Mammary epithelial cell (primary cell): Measurements from ENCODE around the gene LHFPL2.

Experiments
- EZH2 ChIP-seq: IDR thresholded peaks from 2 replicates; pipeline ENCODE4 v1.6.1; 2012; ENCODE audit warnings: low read length, inconsistent platforms, borderline replicate concordance
- TF ChIP-seq, protein P1 (sequence below), 2 donors: IDR thresholded peaks in 1 of 2; conservative IDR thresholded peaks in 1 of 2; 2 replicates each; pipeline ENCODE4 v1.5.1; 2011 to 2012; ENCODE audit warnings: inconsistent platforms in 2 of 2, low read length in 2 of 2, mild to moderate bottlenecking in 2 of 2, control low read depth in 1 of 2, low read depth in 1 of 2; ENCODE audit not compliant: insufficient read depth in 1 of 2; ENCODE audit errors: extremely low read depth in 1 of 2

GRCh38 chr5:78593465-78593864 is 55.1 kb downstream of the LHFPL2 start:
- TF ChIP-seq, protein P1, sequence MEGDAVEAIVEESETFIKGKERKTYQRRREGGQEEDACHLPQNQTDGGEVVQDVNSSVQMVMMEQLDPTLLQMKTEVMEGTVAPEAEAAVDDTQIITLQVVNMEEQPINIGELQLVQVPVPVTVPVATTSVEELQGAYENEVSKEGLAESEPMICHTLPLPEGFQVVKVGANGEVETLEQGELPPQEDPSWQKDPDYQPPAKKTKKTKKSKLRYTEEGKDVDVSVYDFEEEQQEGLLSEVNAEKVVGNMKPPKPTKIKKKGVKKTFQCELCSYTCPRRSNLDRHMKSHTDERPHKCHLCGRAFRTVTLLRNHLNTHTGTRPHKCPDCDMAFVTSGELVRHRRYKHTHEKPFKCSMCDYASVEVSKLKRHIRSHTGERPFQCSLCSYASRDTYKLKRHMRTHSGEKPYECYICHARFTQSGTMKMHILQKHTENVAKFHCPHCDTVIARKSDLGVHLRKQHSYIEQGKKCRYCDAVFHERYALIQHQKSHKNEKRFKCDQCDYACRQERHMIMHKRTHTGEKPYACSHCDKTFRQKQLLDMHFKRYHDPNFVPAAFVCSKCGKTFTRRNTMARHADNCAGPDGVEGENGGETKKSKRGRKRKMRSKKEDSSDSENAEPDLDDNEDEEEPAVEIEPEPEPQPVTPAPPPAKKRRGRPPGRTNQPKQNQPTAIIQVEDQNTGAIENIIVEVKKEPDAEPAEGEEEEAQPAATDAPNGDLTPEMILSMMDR (conservative IDR thresholded peaks at IDR 0.05 in 1 of 2, IDR thresholded peaks at IDR 0.05 in 1 of 2; ENCODE audit: extremely low read depth in 1 of 2, insufficient read depth in 1 of 2, low read depth in 1 of 2, low read length in 2 of 2) = no peak
- TF ChIP-seq EZH2 = no peak
